NB4 (cell line): ENCODE measurements around the gene PIP4K2A.

Experiments used
- DNase-seq: peaks from one replicate; pipeline ENCODE4 v3.0.0; 2010; ENCODE audit warnings: low read depth
- H3K4me3 ChIP-seq: one replicate; pipeline ENCODE4 v1.5.1; 2011; ENCODE audit warnings: mild to moderate bottlenecking, low read depth, low read length, moderate library complexity
- CTCF ChIP-seq: IDR thresholded peaks from one replicate; pipeline ENCODE4 v1.5.1; 2012; ENCODE audit warnings: low read depth, low read length
- MAX ChIP-seq: IDR thresholded peaks from 2 replicates; pipeline ENCODE4 v1.6.1; 2011; ENCODE audit warnings: low read depth, low read length
- MYC ChIP-seq: IDR thresholded peaks from 2 replicates; pipeline ENCODE4 v1.6.1; 2011; ENCODE audit warnings: low read depth, low read length
- POLR2A ChIP-seq: IDR thresholded peaks from 2 replicates; pipeline ENCODE4 v1.6.1; 2011; ENCODE audit warnings: mild to moderate bottlenecking; ENCODE audit not compliant: insufficient read length; ENCODE audit errors: extremely low read depth

The PIP4K2A gene

GRCh38 chr10:22556774-22557173 is 157.6 kb downstream of the PIP4K2A start:
- H3K4me3 ChIP-seq = no peak overlapping the region
- TF ChIP-seq POLR2A (no peak), MAX (no peak), CTCF (no peak), MYC (no peak)
- DNase-seq = no peak

- TF ChIP-seq MYC = no peak
- no peak for TF ChIP-seq POLR2A
- no peak for TF ChIP-seq MAX
- no peak overlapping the region for H3K4me3 ChIP-seq
- no peak for DNase-seq
Measured at GRCh38 chr10:22554461-22555182, 159.8 kb downstream of the PIP4K2A start.

GRCh38 chr10:22553452-22553995 is 160.9 kb downstream of the PIP4K2A start:
- no peak for DNase-seq
- TF ChIP-seq MYC = no peak
- no peak for TF ChIP-seq POLR2A
- TF ChIP-seq MAX = no peak
- TF ChIP-seq CTCF = no peak
- H3K4me3 ChIP-seq = no peak overlapping the region

- TF ChIP-seq MYC (no peak), MAX (no peak), POLR2A (no peak), CTCF (no peak)
- no peak for DNase-seq
- H3K4me3 ChIP-seq = no peak overlapping the region
Measured at GRCh38 chr10:22552888-22553378, 161.4 kb downstream of the PIP4K2A start.

- H3K4me3 ChIP-seq = no peak overlapping the region
- TF ChIP-seq MYC (no peak), CTCF (no peak), POLR2A (no peak), MAX (no peak)
- DNase-seq = no peak
Measured at GRCh38 chr10:22551681-22552365, 162.6 kb downstream of the PIP4K2A start.

GRCh38 chr10:22550732-22551131 is 163.6 kb downstream of the PIP4K2A start:
- peak; percentile 53 for DNase-seq
- H3K4me3 ChIP-seq = no peak overlapping the region
- TF ChIP-seq MAX = no peak
- TF ChIP-seq CTCF = peak; percentile 30
- no peak for TF ChIP-seq POLR2A
